GM12891 (cell line): ENCODE measurements around the gene PRKCSH.

Source experiments
- DNase-seq: peaks from one replicate; pipeline ENCODE4 v3.0.0; 2011; ENCODE audit warnings: low spot score; ENCODE audit not compliant: insufficient read length
- FAIRE-seq: peaks from 2 replicates; lab custom pipeline; 2011; peaks lifted over from hg19 to GRCh38; lab: Jason Lieb, UNC
- PAX5 ChIP-seq: IDR thresholded peaks from 2 replicates; pipeline ENCODE4 v1.6.1; 2011; ENCODE audit warnings: low read length, moderate library complexity, mild to moderate bottlenecking; ENCODE audit not compliant: insufficient read depth, severe bottlenecking
- POLR2A ChIP-seq: IDR thresholded peaks from 2 replicates; pipeline ENCODE4 v1.6.1; 2011; ENCODE audit warnings: low read depth, low read length, control low read depth
- POLR2AphosphoS5 ChIP-seq: IDR thresholded peaks from 2 replicates; pipeline ENCODE4 v1.6.1; 2011; ENCODE audit warnings: low read depth, low read length, control low read depth
- POU2F2 ChIP-seq: IDR thresholded peaks from 2 replicates; pipeline ENCODE4 v1.6.1; 2011; ENCODE audit warnings: low read depth, mild to moderate bottlenecking, control low read depth, low read length, moderate library complexity
- SPI1 ChIP-seq: IDR thresholded peaks from 2 replicates; pipeline ENCODE4 v1.6.1; 2011; ENCODE audit warnings: low read depth, low read length, control low read depth
- TAF1 ChIP-seq: IDR thresholded peaks from 2 replicates; pipeline ENCODE4 v1.6.1; 2011; ENCODE audit warnings: low read depth, low read length, control low read depth

The PRKCSH gene

GRCh38 chr19:11435833-11436313 lies 438 bp downstream of the PRKCSH start:
- DNase-seq: no peak
- FAIRE-seq: no peak
- TF ChIP-seq POLR2AphosphoS5 (no peak), SPI1 (no peak), PAX5 (no peak), POU2F2 (no peak), POLR2A (no peak), TAF1 (no peak)

DNA sequence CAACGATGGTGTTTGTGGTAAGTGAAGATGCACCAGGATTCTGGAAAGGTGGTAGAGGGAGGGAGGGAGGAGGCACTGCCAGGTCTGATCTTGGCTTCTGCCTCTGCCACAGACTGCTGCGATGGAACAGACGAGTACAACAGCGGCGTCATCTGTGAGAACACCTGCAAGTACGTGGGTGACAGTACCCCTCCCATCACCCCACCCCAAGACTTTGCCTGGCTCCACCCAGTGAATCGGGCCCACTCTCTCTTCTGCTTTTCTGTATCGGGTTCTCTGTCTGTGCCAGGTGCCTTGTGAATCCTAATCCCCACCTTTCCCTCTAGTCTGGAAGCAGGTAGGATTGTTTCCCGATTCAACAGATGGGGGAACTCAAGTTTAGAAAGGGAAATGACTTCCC lies 2.5 kb downstream of the PRKCSH start:
- DNase-seq (no peak), FAIRE-seq (no peak)

DNA sequence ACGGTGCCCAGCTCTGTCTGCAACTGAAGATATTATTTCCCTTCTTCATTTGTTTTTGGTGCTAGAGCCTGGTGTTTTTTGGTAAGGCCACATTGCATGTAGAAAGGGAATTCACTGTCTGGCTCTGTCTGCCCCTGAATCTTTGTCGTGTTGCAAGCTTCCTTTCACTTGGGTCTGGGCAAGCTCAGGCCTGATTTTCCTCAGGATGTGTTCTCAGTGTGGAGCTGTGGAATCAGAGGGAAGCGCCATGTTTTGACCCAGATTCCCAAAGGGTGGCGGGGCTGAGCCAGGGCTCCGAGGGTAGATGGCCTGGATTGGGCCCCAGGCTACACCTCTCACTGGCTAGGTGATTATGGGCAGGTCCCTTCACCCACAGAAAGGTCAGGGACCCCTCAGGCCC lies 8.6 kb downstream of the PRKCSH start:
- DNase-seq: no peak
- no peak for FAIRE-seq
- no peak for TF ChIP-seq POU2F2
- no peak for TF ChIP-seq PAX5
- no peak for TF ChIP-seq SPI1

More for the DNA sequence above, 2.5 kb downstream of the PRKCSH start:
- TF ChIP-seq SPI1 (peak; percentile 72), POLR2A (no peak)

GRCh38 chr19:11445141-11445540 lies 9.7 kb downstream of the PRKCSH start:
- TF ChIP-seq POLR2A (no peak), PAX5 (no peak), POU2F2 (no peak), TAF1 (no peak)
- no peak for FAIRE-seq
- no peak for DNase-seq

GRCh38 chr19:11446271-11446651 lies 10.8 kb downstream of the PRKCSH start:
- FAIRE-seq (no peak), DNase-seq (no peak)
- TF ChIP-seq TAF1: no peak
- TF ChIP-seq POLR2AphosphoS5: no peak
- no peak for TF ChIP-seq POLR2A
- TF ChIP-seq SPI1: no peak
- no peak for TF ChIP-seq PAX5
- no peak for TF ChIP-seq POU2F2

DNA sequence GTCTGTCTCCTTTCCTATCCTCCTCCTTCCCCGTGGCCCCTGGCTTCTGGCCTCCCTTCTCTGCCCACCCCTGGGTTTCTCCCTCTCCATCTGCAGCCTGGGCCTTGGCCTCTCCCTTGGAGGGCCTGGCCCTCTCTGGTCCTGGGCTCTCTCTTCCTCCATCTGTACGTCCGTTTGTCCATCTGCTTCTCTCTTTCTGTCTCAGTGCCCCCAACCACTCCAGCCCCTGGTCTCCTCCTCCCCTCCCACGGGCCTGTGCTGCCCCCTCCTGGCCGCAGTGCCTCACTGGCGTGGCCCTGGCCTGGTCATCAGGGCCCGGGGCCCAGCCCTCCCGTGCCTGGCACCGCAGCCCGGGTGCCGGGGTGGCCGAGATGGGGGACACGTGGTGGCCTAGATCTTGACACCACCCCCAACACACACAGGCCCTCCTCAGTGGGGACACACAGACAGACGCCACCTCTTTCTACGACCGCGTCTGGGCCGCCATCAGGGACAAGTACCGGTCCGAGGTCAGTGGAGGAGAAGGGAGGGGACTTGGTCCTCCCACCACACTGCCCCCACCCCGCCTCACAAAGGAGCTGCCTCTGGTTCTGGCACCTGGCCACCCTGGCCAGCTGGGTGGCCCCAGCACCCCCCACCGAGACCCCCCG lies 11.3 kb downstream of the PRKCSH start:
- TF ChIP-seq TAF1 (no peak), POLR2A (no peak), POU2F2 (no peak), POLR2AphosphoS5 (no peak), SPI1 (no peak), PAX5 (no peak)
- FAIRE-seq (peak; percentile 58), DNase-seq (peak; percentile 85)

DNA sequence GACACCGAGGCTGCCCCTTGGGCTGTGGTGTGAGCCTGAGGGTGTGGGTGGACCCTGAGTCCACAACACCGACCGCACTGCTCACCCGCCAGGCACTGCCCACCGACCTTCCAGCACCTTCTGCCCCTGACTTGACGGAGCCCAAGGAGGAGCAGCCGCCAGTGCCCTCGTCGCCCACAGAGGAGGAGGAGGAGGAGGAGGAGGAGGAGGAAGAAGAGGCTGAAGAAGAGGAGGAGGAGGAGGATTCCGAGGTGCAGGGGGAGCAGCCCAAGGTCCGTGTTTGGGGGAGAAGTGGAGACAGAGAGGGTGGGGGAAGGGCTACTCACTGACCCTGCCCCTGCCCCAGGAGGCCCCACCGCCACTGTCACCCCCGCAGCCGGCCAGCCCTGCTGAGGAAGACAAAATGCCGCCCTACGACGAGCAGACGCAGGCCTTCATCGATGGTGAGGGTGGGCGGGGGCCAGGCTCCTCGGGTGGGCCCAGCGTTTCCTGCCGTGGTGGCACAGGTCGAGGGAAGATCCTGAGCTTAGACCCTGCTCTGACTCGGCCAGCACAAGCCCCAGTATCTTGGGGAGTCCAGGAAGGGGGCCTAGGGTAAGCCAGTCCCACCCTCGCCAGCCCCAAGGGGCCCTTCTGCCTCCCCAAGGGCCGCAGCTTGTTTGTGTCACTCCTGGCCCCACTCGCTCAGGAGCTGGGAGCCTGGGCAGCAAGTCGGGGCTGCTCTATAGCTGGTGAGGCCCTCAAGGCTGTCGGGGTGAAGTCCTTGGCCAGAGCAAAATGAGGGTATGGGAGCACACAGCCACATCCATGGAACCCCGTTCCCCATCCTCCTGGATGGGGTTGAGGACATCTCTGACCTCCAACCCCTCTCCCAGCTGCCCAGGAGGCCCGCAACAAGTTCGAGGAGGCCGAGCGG lies 12.2 kb downstream of the PRKCSH start:
- DNase-seq: peak; percentile 17
- TF ChIP-seq POLR2A (no peak), POU2F2 (no peak), SPI1 (no peak), POLR2AphosphoS5 (no peak)
- no peak for FAIRE-seq

GRCh38 chr19:11448410-11448809 lies 13.0 kb downstream of the PRKCSH start:
- DNase-seq: no peak
- FAIRE-seq: no peak
- no peak for TF ChIP-seq POLR2AphosphoS5
- TF ChIP-seq PAX5: no peak
- no peak for TF ChIP-seq SPI1
- no peak for TF ChIP-seq POLR2A
- TF ChIP-seq TAF1: no peak
- TF ChIP-seq POU2F2: no peak

- TF ChIP-seq POLR2A: no peak
- FAIRE-seq: no peak
Measured at GRCh38 chr19:11448923-11449554, 13.6 kb downstream of the PRKCSH start.

DNA sequence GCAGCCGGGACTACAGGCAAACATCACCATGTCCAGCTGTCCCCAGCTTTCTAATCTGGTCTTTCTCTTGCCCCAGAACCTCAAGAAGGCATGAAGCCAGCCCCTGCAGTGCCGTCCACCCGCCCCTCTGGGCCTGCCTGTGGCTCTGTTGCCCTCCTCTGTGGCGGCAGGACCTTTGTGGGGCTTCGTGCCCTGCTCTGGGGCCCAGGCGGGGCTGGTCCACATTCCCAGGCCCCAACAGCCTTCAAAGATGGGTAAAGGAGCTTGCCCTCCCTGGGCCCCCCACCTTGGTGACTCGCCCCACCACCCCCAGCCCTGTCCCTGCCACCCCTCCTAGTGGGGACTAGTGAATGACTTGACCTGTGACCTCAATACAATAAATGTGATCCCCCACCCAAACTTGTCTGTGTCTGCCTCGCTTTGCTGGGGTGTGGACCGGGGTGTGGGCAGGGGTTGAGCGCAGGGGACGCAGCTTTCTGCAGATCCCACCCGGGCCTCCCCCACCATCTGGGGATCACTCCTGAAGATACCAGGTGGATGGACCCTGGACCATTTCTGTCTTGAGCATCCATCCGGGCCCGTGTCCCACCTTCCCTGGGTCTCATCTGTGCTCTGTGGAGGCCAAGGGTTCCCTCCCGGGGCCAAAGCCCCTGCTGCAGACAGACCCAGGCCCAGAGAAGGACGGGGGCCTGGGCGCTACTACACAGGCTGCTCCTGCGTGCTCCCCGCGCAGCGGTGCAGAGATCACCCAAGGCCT lies 15.3 kb downstream of the PRKCSH start:
- DNase-seq: no peak
- no peak for TF ChIP-seq POU2F2
- no peak for FAIRE-seq

More at GRCh38 chr19:11448923-11449554, 13.6 kb downstream of the PRKCSH start:
- DNase-seq: no peak
